ENCODE measurements around the gene H2BK1.

Gene H2BK1

GRCh38 chr7:151231080-151231479 lies 20.8 kb upstream of the H2BK1 start:
- DNase-seq = no peak

DNA sequence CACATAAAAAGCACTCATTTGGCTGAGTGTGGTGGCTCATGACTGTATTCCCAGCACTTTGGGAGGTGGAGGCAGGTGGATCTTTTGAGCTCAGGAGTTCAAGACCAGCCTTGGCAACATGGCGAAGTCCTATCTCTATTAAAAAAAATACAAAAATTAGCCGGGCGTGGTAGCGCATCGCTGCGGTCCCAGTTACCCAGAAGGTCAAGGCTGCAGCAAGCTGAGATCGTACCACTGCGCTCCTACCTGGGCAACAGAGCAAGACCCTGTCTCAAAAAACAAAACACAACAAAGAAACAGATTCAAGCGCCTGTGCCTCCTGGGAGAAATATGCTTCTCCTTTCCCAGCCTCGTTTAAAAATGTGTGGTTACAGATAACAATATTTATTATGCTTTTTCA lies 19.0 kb upstream of the H2BK1 start:
- no peak for DNase-seq

- no peak for DNase-seq
Measured at GRCh38 chr7:151228024-151228866, 18.0 kb upstream of the H2BK1 start.

GRCh38 chr7:151226875-151227782 lies 16.8 kb upstream of the H2BK1 start, which contains the start of gene ABCF2:
Gene ABCF2, minus strand, starts transcription at chr7:151227205. Its CDS starts 747 bp downstream, at chr7:151226458.
- DNase-seq = peak; percentile 98

DNA sequence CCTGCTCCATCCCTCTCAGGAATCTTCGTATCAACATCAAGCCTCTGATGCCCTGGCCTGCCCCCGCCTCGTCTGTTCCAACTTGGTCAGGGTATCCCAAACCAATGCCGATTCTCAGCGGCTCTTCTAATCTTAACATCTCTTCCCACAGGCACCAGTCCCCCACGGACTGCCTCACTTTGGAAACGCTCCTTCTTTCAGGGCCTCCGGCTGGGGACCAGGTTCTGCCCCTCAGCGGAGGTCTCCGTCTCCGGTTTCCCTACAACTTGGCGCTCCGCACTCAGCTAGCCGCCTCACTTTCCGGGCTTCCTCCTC lies 16.2 kb upstream of the H2BK1 start:
- no peak for DNase-seq

DNA sequence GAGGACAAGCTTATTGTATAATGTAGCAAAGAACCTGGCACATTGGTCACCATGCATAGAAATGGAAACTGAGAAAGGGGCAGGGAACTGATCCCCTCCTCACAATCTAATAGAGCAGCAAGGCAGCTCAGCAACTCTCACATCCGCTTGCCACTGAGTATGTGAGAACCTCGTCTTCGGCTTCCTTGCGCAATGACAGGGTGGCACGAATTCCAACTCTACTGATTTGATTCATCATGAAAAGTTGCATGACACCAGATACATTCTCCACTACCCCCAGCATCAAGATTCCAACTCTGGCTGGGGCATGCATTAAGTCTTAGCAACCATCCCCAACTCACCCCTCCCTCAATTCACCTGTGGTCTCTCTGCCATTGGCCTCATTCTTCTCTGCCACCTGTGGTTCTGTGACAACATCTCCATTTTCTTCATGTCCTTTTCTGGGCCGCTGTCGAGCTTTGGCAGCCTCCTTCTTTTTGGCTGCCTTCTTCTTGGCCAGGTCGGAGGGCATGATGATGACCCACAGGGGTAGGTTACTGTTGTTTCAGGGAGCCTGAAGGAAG lies 15.7 kb upstream of the H2BK1 start:
- no peak for DNase-seq

- no peak for DNase-seq
Measured at GRCh38 chr7:151223728-151224127, 13.4 kb upstream of the H2BK1 start.

- DNase-seq = no peak
Measured at GRCh38 chr7:151218170-151218569, 7.9 kb upstream of the H2BK1 start.

GRCh38 chr7:151215396-151215795 lies 5.1 kb upstream of the H2BK1 start:
- no peak for DNase-seq

DNA sequence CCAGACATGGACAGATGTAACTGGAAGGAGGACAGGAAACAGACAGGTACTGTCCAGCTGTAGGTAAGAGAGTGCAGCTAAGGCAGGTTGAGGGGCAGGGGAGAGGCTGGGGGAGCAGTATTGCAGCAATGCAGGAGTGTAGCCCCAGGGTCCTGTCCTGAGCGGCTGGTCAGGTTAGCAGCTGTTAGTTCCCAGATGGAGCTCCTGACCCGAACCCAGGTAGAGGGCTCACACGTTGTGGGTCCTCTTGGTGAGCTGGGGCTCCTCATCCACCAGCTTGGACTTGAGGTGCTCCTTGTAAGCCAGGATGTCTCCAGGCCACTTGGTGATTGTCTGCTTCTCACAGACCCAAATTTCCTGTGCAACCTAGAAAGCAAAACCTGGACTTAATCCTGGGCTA lies 3.5 kb upstream of the H2BK1 start:
- DNase-seq = no peak

- no peak for DNase-seq
Measured at GRCh38 chr7:151212626-151213025, 2.3 kb upstream of the H2BK1 start.

DNA sequence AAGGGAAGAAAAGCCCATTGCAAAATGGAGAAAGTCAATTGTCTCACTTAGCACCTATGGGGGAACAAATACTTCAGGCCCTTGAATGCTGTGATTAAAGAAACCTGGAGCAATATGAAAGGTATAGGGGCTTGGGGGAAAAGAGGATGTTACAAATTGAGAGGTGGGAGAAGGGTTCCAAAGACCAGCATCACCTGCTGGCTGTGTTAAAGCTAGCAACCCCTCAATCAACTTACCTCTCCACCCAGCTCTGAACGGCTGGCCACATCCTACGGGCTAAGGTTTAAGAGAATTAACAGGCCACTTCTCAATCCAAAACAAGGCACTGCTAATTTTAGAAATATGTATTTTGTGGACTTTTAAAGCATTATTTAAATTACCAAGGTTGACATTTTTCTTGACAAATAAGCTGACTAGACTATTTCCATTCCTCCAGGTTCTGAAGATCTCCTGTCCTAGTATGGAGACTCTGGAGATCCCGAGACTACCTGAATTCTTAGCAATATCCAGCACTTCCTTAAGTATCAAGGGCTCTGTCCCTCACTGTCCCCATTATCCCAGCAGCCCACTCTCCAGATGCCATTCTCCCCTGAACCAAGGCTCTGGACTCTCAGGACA lies 976 bp upstream of the H2BK1 start:
- DNase-seq = no peak

DNA sequence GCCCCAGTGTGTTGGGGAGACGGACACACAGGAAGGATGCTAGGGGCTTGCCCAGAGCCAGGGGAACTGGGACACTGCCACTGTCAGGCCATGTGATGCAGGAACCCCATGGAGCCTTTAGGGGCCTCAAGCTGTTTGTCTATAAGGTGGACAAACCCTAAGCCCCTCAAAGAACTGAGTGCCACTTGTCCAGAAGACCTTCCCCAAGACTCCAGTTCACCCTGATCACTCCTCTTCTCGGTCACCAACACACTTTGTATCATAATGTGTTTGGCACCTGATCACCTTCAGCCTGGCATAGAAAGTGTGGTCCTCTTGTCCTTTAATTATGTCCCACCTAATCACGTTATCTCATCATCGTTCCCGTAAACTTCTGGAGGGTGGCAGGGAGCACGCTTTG lies 700 bp downstream of the H2BK1 start:
- DNase-seq = no peak

- no peak for DNase-seq
Measured at GRCh38 chr7:151208253-151208862, 1.9 kb downstream of the H2BK1 start.

GRCh38 chr7:151207804-151208203 lies 2.5 kb downstream of the H2BK1 start:
- peak in 1 of 2 experiments; percentile 29 for DNase-seq

- no peak for DNase-seq
Measured at GRCh38 chr7:151207315-151207714, 3.0 kb downstream of the H2BK1 start.

- DNase-seq = no peak
Measured at GRCh38 chr7:151206914-151207313, 3.4 kb downstream of the H2BK1 start.

DNA sequence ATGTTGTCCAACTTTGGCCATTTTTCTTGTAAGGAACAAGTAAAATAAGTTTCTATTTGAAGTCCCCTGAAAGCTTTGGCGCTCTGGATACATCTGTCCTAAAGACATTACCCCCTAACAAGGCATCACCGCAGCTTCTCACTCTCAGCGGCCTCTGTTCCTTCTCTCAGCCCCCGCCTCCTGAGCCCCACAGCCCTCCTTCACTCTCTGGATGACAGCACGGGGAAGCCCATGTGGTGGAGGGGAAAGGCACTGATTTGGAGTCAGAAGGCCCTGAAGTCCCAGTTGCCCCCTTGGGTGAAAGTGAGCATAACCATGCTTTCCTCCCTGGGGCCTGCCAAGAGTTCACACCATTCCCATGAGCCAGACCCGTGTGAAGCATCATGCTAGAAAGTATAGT lies 4.6 kb downstream of the H2BK1 start:
- no peak for DNase-seq

DNA sequence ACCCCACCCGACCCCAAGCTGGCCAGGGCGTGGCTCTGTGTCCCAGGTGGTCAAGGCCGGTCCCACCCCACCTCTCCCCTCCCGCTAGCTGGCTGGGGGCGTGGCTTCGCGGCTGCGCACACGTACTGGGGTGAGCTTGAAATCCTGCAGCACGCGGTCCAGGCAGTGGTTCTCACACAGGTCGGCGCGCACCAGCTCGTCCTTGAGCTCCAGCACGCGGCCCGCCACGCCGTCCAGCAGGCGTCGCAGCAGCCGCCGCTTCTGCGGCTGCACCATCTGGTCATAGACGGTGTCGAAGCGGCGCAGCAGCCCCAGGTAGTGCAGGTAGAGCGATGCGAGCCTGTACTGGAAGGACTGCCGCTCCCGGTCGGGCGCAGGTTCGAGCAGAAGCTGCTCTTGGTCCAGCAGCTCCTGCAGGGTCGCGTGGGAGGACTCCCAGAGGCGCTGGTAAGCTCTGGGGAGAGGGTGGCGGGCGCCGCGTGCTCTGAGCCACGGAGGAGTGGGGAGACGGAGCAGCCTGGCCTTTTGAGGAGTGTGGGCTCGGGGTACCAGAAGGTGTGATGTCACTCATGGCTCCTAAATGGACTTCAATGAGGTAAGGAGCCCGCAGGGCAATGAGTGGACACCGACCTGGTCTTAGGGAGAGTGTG lies 5.8 kb downstream of the H2BK1 start:
- DNase-seq = no peak

- DNase-seq = no peak
Measured at GRCh38 chr7:151202836-151203235, 7.5 kb downstream of the H2BK1 start.

DNA sequence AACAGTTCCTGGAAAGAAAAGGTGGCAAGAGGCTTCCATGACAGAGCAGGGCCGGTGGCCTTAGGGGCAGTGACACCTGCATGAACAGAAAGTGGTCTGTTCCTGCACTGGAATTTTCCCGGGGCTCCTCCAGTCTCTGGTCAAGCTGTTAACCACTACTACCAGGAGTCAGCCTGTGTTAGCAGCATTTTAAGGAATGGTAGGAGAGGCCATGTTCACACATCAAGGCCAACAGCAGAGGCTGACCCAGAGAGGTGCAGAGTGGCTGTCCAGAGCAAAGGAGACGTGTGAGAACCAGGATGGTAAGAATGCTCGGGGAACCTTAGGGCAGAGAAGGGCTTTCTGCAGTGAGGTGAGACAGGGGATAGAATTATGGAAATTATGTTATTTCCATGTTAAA lies 8.5 kb downstream of the H2BK1 start:
- DNase-seq = no peak

GRCh38 chr7:151201344-151201743 lies 8.9 kb downstream of the H2BK1 start:
- no peak for DNase-seq

Data from SHP77 (cell line).